ENCODE data around the gene ZNF628.

Gene ZNF628

DNA sequence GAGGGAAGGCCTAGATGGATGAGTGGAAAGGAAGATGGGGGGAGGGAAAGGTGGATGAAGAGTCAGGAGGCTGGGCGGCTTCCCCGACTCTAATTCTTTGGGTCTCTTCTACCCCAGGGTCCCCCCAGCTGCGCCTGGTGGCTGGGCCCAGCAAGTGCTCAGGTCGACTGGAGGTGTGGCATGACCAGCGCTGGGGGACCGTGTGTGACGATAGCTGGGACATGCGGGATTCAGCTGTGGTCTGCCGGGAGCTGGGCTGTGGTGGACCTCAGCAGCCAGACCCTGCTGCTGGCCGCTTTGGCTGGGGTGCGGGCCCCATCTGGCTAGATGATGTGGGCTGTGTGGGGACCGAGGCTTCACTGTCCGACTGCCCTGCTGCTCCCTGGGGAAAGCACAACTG lies 21.3 kb downstream of the ZNF628 start:
- no peak for DNase-seq

DNA sequence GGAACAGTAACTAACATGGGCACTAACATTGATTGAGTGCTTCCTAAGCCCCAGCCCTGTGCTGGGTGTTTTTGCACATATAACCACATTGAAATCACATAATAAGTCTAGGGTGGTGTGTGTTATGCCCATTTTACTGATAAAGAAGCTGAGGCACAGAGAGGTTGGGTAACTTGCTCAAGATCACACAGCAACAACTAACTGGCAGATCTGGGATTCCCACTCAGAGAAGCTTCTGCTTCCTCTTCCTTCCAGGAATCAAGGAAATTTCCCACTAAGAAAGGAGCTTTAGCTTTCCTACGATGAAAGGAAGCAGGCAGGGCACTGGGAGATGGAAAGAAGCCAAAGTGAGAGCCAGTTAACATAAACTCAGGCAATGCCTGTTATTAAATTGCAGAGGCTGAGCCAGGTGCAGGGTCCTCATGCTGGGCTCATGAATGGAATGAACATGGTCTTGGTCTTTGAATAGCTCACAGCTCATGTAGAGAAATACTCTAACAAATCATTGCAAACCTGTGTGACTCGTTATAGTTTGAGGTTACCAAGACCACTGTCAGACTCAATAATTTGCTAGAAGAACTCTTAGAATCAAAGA lies 21.9 kb downstream of the ZNF628 start:
- no peak for DNase-seq

DNA sequence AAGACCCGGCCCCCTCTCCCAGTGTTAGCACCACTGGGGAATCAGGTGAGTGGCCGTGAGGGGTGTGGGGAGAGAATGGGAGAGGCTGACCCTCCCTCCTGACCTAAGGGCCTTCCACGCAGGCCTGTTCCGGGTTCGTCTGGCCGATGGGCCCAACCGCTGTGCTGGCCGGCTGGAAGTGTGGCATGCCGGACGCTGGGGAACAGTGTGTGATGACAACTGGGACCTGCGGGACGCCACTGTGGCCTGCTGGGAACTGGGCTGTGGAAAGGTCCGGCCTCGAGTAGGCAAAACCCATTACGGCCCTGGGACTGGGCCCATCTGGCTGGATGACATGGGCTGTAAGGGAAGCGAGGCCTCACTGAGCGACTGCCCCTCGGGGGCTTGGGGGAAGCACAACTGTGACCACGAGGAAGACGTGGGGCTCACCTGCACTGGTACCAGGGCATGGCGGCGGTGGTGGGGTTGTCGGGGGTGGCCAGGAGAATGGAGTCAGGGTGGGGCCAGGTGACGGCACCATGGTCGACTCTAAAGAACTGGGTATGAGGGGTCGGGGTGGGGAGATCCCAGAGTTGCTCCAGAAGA lies 24.0 kb downstream of the ZNF628 start:
- DNase-seq, result no peak

DNA sequence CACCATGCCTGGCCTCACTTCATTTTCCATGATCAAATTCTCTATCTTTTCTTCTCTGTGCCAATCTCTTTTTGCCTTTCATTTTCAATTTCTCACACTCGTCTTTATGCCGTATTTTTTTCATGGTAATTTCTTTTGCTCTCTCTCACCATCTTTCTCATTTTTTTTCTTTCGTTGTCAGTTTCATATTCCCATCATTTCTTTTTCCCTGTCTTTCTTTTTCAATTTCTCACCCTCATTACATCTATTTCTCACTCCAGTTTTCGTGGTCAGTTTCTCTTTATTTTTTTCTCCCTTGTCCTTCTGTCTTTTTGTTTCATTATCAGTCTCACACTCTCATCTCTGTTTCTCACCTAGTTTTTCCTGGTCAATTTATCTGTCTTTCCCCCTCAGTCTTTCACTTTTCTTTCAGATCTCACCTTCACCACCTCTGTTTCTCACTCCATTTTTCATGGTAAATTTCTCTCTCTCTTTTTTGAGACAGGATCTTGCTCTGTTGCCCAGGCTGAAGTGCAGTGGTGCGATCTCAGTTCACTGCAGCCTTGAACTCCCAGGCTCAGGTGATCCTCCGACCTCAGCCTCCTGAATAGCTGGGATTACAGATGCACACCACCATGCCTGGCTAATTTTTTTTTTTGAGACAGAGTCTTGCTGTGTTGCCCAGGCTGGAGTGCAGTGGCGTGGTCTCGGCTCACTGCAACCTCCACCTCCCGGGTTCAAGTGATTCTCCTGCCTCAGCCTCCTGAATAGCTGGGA lies 26.0 kb downstream of the ZNF628 start:
- DNase-seq, result no peak

DNA sequence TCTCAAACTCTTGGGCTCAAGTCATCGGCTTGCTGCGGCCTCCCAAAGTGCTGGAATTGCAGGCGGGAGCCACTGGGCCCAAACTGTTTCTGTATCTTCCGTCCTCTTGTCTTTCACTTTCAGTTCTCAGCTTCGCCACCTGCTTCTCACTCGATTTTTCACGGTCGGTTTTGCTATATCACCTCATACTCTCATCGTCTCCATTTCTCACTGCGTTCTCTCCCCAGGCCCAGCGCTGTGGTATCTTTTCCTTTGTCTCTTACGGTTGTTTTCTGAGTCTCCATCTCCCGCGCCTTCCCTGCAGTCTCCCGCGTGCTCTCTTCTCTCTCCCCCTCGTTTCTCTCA lies 26.7 kb downstream of the ZNF628 start:
- DNase-seq, result no peak

DNA sequence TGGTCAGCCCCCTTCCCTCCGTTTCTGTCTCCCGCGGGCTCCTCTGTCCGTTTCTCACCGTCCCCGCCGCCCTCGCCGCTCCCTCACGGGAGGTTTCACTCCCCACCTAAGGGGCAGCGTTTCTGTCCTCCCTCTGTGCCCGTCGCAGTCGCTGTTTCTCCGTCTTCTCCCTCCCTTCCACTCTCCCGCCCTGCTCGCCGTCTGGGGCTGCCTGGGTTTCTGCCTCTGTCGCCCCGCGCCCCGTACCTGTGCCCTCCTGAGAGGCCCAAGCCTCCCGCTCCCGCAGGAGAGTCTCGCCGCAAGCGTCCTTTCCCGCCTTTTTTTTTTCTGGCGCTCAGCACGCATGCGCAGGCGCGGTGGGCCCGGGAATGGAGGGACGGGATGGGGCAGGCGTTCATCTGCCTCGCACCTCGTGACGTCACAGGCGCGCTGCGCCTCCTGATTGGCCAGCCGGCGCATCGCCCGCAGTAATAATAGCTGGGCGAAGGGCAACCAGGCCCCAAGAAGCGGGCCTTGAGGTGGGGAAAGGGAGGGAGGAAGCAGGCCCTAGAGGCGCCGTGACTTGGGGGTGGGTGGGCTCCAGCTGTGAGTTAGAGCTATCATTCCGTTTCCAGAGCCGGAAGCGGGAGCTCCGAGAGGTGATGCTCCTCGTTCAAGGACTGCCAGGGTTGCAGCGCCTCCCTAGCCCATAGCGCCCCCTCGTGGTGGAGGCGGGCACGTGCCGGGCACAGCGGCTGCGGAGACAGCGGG lies 27.3 kb downstream of the ZNF628 start:
- peak; percentile 96 for DNase-seq

DNA sequence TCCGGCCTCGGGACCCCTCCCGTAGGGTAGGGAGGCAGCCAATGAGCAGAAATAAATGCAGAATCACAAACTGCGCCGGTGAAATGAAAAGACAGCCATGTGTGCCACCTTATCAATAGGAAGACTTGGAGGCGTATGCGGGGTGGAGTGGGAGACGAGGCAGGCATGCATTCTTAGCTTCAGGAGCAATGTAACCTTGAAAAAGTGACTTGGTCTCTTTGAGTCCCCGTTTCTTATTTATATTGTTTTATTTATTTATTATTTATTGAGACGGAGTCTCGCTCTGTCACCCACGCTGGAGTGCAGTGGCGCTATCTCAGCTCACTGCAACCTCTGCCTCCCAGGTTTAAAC lies 27.8 kb downstream of the ZNF628 start:
- DNase-seq, result no peak

DNA sequence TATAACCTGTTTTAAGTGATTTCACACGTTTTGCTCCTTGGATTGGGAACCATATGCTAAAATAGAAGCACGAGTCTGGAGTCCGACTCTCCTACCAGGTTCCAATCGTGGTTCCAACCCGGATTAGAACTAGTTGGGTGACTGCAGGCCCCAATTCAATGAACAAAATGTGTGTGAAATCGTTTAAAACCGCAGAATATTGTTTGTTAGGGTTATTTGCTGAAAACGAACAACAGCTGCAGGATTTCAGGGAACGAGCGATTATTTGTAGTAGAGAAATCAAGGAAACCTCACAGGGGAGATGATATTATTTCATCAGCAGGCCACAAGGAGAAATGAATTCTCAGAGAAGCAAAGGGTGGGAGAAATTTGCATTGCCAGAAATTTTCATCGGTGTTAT lies 28.6 kb downstream of the ZNF628 start:
- DNase-seq, result no peak

DNA sequence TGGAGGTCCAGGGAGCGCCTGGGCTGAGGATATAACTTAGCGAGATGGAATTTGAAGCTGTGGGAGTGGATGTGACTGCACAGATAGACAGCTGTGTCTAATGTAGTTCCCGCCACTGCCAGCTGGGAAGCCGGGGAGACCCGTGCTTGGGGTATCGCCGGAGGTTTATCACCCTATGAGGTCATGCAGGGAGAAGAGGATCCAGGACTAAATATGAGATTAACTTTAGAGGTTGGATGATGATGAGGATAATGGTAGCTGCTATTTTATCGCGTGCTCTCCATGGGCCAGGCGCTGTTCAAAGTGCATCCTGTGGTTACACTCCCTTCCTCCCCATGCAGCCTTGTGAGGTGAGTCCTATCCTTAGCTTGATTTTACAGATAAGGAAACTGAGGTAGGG lies 31.7 kb downstream of the ZNF628 start:
- no peak for DNase-seq

DNA sequence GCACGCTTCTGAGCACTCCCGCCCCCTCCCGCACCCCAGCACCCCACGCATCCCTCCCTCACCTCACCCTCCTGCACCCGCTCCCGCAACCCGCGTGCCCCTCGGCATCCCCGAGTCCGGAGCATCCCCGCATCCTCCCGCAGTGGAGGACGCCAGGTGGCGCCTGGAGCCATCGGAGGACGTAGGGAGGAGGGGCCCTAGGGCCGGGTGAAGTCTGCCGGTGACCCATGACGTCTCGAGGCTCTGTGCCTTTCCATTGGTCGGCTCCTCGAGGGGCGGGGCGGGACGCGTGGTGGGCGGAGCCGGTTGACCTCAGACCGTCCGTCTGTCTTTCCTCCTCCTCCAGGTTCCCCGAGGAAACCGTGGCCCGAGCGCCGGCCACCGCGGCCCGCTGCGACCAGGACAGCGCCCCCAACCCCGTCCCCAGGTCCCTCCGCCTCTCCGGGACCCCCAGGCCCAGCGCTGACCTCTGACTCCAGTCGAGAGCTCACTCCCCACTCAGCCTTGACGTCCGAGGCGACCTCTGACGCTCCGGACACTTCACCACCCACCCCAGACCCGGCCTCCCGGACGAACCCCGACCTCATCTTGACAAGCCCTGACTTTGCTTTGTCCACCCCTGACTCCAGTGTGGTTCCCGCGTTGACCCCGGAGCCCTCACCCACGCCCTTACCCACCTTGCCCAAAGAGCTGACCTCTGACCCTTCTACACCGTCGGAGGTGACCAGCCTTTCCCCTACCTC lies 40.6 kb downstream of the ZNF628 start:
- peak; percentile 96 for DNase-seq

DNA sequence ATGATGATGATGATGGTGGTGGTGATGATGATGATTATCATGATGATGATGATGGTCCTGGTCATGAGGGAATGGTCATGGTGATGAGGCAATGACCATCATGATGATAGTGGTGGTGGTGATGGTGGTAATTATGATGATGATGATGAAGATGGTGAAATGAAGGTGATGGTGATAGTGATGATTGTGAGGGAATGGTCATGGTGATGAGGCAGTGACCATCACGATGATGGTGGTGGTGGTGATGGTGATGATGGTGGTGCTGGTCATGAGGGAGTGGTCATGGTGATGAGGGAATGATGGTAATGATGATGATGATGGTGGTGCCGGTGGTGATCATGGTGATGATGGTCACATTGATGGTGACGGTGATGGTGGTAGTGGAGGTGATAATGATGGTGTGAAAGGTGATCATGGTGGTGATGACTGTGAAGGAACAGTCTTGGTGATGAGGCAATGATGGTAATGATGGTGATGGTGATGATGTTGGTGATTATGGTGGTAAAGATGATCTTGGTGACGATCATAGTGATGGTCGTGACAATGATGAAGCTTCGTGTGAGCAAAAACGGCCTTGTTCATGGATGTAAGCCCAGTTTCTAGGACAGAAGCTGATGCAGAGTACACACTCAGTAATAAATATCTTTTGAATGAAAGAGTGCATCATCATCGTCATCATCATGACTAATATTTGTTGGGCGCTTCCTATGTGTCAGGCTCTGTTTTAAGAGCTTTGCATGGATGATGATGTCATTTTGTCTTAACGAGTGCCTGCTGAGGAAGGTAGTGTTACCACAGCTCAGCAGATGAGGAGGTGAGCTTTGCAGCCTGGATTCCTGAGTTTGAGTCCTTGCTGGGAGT lies 43.3 kb downstream of the ZNF628 start:
- DNase-seq, result no peak

DNA sequence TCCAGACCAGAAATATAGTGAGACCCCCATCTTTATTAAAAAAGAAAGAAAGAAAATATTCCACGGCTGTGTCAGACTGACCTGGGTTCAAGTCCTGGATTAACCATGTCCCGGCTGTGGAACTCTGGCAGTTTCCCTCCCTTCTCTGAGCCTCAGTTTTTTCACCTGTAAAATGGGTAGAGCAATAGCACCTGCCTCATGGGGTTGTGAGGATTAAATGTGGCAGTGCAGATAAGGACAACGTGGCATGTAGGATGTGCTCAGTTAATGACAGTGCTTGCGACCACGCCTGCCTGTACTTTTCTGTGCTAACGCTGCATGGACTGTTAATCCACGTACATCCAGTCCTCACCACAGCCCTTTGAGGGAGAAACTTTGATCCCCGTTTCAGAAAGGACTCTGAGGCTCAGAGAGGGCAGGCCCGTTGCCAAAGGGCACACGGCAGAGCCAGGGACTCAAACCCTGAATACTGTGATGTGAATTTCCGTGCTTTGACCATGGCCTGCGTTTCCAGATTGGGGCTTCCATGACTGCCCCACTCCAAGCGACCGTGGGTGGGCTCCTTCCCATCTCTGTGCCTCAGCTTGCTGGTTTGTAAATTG lies 44.4 kb downstream of the ZNF628 start:
- peak; percentile 36 for DNase-seq

DNA sequence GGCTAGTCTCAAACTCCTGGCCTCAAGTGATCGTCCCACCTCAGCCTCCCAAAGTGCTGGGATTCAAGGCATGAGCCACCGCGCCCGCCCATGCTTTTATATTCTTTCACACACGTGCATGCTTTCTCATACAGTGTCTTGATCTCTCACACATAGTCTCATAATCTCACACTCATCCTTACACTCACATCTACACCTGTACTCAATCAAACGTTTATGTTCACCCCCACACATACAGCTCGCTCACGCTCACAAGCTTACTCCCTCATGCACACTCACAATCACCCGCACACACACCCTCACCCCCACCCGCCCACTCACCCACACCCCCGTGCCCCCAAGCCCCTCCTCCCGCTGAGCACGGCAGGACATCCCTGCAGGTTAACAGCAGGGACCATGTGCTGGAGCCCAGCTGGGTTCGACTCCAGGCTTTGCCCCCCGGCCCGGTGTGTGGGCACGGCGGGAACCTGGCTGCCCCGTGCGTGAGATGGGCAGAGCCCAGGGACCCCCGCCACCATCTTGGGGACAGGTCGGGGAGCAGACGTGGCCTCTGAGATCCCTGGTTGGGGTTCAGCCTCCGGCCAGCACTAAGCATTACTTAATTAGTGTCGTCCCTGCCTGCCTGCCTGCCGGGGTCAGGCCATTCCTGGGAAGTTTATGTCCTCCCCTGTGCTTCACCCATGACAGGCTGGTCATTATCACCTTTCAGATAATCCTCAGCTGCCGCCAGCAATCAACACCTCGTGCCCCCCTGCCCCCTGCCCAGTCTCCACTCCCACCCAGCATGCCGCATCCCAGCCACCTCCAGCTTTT lies 49.1 kb downstream of the ZNF628 start:
- no peak for DNase-seq

DNA sequence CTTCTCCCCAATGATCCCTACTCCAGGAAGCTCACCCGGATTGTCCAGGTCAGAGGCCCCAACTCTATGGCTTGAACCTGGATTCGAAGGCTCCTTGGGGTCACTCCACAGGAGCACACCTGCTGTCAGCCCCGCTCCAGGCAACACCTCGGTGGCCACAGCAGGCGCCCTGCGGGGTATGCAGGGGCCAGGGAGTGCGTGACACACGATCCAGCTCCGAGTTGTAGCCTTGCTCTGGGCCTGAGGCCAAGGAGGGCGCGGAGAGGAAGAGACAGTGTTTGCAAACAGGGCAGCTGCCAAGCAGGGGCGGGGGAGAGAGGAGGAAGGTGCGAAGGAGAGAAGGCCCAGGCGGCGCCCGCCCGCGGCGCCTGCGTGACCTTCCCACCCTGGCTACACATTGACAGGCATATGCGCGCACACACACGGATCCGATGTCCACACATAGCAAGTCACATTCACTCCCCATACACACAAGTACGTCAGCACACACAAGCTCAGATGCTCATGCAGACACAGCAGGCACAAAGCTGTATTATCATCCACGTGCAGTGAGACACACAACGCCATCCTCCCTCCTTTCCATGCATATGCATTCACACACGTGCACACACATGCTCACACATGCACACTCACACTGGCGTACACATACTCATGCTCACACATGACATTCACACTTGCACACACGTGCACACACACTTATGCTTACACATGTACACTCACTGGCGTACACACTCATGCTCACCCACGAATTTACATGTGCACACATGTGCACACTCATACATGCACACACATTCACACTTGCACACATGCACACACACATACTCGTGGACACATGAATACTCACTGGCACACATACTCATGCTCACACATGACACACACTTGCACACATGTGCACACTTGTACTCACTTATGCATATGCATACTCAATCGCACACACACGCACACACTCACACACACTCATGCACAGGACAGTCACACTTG lies 50.1 kb downstream of the ZNF628 start:
- DNase-seq, result peak; percentile 79

DNA sequence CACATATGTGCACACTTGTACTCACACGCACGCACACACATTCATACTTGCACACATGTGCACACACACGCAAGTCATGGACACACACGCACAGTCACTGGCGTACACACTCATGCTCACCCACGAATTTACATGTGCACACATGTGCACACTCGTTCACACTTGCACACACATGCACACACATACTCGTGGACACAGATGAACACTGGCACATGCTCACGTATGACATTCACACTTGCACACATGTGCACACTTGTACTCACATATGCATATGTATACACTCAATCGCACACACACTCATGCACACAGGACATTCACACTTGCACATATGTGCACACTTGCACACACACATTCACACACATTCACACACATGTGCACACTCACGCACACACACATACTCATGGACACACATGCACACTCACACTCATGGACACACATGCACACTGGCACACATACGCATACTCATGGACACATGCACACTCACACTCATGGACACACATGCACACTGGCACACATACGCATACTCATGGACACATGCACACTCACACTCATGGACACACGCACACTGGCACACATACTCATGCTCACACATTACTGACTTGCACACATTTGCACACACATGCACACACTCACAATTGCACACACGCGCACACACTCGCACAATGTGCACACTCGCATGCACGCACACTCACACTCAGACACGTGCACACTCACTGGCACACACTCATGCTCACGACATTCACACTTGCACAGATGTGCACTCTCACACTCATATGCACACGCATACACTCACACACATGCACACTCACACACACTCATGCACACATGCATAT lies 51.0 kb downstream of the ZNF628 start:
- DNase-seq, result no peak

DNA sequence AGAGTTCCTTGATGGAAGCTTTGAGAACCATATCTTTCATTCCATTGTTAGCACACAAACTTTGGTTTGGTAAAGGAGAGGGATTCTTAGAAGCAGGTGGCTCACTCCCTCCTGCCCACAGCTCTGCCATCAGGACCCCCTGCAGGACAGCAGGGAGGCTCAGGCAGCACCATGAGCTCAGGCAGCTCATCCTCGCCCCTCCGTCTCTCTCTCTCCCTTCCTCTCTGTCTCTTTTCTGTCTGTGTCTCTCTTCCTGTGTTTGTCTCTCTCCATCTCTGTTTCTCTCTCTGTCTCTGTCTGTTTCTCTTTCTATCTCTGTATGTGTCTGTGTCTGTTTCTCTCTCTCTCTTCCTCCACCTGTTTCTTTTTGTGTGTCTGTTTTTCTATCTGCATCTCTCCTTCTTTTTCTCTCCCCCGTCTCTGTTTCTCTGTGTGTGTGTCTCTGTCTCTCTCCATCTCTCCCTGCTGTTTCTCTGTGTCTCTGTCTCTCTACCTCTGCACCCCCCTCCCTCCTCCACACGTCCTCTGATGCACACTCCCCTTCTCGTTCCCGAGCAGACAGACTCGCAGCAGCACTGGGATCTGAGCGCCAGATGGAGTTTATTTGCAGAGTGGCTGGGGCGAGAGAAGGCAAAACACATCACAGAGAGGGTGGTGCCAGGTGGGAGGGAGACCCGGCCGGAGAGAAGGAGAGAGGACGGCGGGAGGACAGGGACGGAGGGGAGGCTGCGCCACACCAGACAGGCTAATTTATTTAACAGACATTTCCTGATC lies 51.8 kb downstream of the ZNF628 start:
- no peak for DNase-seq

DNA sequence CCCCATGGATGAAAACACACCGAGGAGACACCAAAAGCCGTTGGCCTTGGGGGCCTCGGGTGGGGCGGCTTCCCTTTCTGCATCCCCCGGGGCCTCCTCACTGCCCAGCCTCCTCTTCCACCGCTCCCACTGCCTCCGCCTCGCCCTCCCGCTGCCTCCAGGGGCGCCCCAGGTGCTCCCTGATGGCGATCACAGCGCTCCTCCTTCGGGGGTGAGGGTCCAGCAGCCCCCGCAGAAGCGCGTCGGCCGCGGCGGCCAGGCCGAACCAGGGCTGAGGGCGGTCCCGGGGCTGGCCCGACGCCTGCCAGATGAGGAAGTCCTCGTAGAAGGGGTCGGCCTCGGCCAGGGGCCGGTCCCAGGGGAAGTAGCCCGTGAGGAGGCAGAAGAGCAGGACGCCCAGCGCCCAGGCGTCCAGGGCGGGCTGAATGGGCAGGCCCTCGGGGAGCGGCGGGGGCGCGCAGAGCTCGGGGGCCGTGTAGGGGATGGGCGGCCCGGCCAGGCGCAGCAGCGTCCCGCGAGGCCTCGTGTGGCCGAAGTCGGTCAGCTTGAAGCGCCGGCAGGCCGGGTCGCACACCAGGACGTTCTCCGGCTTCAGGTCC lies 53.3 kb downstream of the ZNF628 start:
- DNase-seq, result no peak
